PC-9 (cell line): ENCODE results near the gene TERB1. TPM values are rescaled to one million over a fixed set of nuclear protein-coding genes. Genes with fewer than 3 reads are reported as not detected.

Experiments used
- BruUV-seq: library from RNA; stranded (reverse); fragments of 400-500 nt; replicated peaks from 2 replicates; lab custom pipeline; 2021; lab: Mats Ljungman, UMichigan
- CTCF ChIA-PET: fragments of 300-600 bp; sonication (Branson Sonifier 250); formaldehyde crosslinking; loops from one replicate; lab custom pipeline; 2022; ENCODE audit warnings: antibody characterized with exemption; lab: Charles Lee
- POLR2A ChIA-PET: fragments of 300-600 bp; sonication (Branson Sonifier 250); formaldehyde crosslinking; loops from one replicate; lab custom pipeline; 2022; ENCODE audit warnings: antibody characterized with exemption; ENCODE audit not compliant: unreplicated experiment; lab: Charles Lee
- DNase-seq, 2 experiments: peaks; one replicate each; pipeline versions ENCODE4 v3.0.0 to v3.0.0-alpha.2; 2015 to 2022; ENCODE audit warnings: mixed read lengths in 1 of 2
- H2AFZ ChIP-seq: fragments of 200-600 bp; sonication (generic); 2 replicates; pipeline ENCODE4 v1.8.1; 2017; ENCODE audit warnings: antibody characterized with exemption
- H3F3A ChIP-seq: fragments of 200-600 bp; sonication (generic); 2 replicates; pipeline ENCODE4 v1.8.1; 2017; ENCODE audit warnings: antibody characterized with exemption, mild to moderate bottlenecking, low read depth; ENCODE audit not compliant: insufficient read depth
- H3K27ac ChIP-seq: fragments of 200-600 bp; sonication (generic); 2 replicates; pipeline ENCODE4 v1.6.1; 2016; ENCODE audit warnings: mixed run types
- H3K27me3 ChIP-seq: fragments of 200-600 bp; sonication (generic); 2 replicates; pipeline ENCODE4 v1.6.1; 2016; ENCODE audit warnings: low read depth, mixed run types; ENCODE audit not compliant: insufficient read depth
- H3K36me3 ChIP-seq: fragments of 200-600 bp; sonication (generic); 2 replicates; pipeline ENCODE4 v1.6.1; 2016; ENCODE audit warnings: low read depth, mixed run types
- H3K4me1 ChIP-seq: fragments of 200-600 bp; sonication (generic); replicated peaks from 2 replicates; pipeline ENCODE4 v1.6.1; 2016; ENCODE audit warnings: mixed run types; ENCODE audit not compliant: insufficient read depth
- H3K4me2 ChIP-seq: fragments of 200-600 bp; sonication (generic); 2 replicates; pipeline ENCODE4 v1.6.1; 2017; ENCODE audit warnings: mixed run types
- H3K4me3 ChIP-seq: fragments of 200-600 bp; sonication (generic); 2 replicates; pipeline ENCODE4 v1.6.1; 2016; ENCODE audit warnings: mixed run types
- H3K79me2 ChIP-seq: fragments of 200-600 bp; sonication (generic); 2 replicates; pipeline ENCODE4 v1.6.1; 2017; ENCODE audit warnings: low read depth, mixed run types
- H3K9me2 ChIP-seq: fragments of 200-600 bp; sonication (generic); 2 replicates; pipeline ENCODE4 v1.8.1; 2017; ENCODE audit warnings: mild to moderate bottlenecking; ENCODE audit not compliant: insufficient read depth
- H3K9me3 ChIP-seq: fragments of 200-600 bp; sonication (generic); 2 replicates; pipeline ENCODE4 v1.8.1; 2016; ENCODE audit warnings: low read depth; ENCODE audit not compliant: insufficient read depth
- H4K20me1 ChIP-seq: fragments of 200-600 bp; sonication (generic); 2 replicates; pipeline ENCODE4 v1.8.1; 2017; ENCODE audit not compliant: insufficient read depth
- CTCF ChIP-seq: fragments of 200-600 bp; sonication (generic); conservative IDR thresholded peaks from 2 replicates; pipeline ENCODE4 v1.6.1; 2017; ENCODE audit warnings: mixed run types, antibody characterized with exemption, mild to moderate bottlenecking, moderate library complexity
- EZH2 ChIP-seq: fragments of 200-600 bp; sonication (generic); IDR thresholded peaks from 2 replicates; pipeline ENCODE4 v1.8.0; 2017; ENCODE audit warnings: antibody characterized with exemption, low read depth
- intact Hi-C: fragments of 100-400 bp; cut with micrococcal nuclease; formaldehyde crosslinking; loops from one replicate; pipeline ENCODE4 v1.10.0; 2022; ENCODE audit not compliant: unreplicated experiment
- total RNA-seq: library from RNA; stranded (reverse); gene quantifications from 2 replicates; pipeline ENCODE4 v1.2.3, GENCODE V29; 2021

TERB1 gene
- total RNA-seq, 1 experiment from 2014 or later: not detected

GRCh38 chr16:66754211-66754610 lies 47.2 kb downstream of the TERB1 start:
- POLR2A ChIA-PET: no interaction called here
- peaks cover 22% of the 10 kb centered on the region for H3K79me2 ChIP-seq
- intact Hi-C loops: no loop called here

GRCh38 chr16:66752958-66753357 lies 48.4 kb downstream of the TERB1 start:
- TF ChIP-seq CTCF (no peak), EZH2 (no peak)
- Histone ChIP-seq H3K4me3 (no peak overlapping the region), H3K4me1 (peaks cover 14% of the 10 kb centered on the region), H4K20me1 (peaks cover 12% of the 10 kb centered on the region), H3K9me2 (no peaks in the 10 kb centered on the region), H3K9me3 (no peaks in the 10 kb centered on the region), H2AFZ (no peak overlapping the region), H3K79me2 (peaks cover 33% of the 10 kb centered on the region), H3K4me2 (no peak overlapping the region), H3F3A (no peaks in the 10 kb centered on the region; the same call in 1 of the 2 replicates), H3K36me3 (peaks cover 11% of the 10 kb centered on the region; the same call in 1 of the 2 replicates), H3K27ac (no peak overlapping the region), H3K27me3 (no peaks in the 10 kb centered on the region)
- BruUV-seq: no TSS peak
- ChIA-PET CTCF (no interaction called here), POLR2A (no interaction called here)
- no peak for DNase-seq
- intact Hi-C loops: no loop called here

More at GRCh38 chr16:66754211-66754610, 47.2 kb downstream of the TERB1 start:
- Histone ChIP-seq H3K4me2 (no peak overlapping the region), H3K27me3 (no peaks in the 10 kb centered on the region), H2AFZ (no peak overlapping the region), H3K4me3 (no peak overlapping the region), H3K27ac (no peak overlapping the region), H3K36me3 (0 out of 2 replicates have a peak, but pooled peaks cover 1% of the 10 kb centered on the region), H3F3A (no peaks in the 10 kb centered on the region), H3K4me1 (peaks cover 14% of the 10 kb centered on the region), H3K9me2 (no peaks in the 10 kb centered on the region), H3K9me3 (no peaks in the 10 kb centered on the region), H4K20me1 (peaks cover 12% of the 10 kb centered on the region)
- CTCF ChIA-PET: no interaction called here
- TF ChIP-seq EZH2: no peak
- no peak for TF ChIP-seq CTCF
- no peak for DNase-seq
- no TSS peak for BruUV-seq

- TF ChIP-seq CTCF (no peak), EZH2 (no peak)
- Histone ChIP-seq H3F3A (no peaks in the 10 kb centered on the region; the same call in 1 of the 2 replicates), H4K20me1 (peaks cover 12% of the 10 kb centered on the region), H3K9me3 (no peaks in the 10 kb centered on the region), H3K4me3 (peak overlapping the region; percentile 89; the same call in 1 of the 2 replicates), H3K9me2 (no peaks in the 10 kb centered on the region), H3K27ac (no peak overlapping the region), H3K4me1 (peaks cover 14% of the 10 kb centered on the region), H3K27me3 (no peaks in the 10 kb centered on the region), H3K36me3 (peaks cover 14% of the 10 kb centered on the region; the same call in 1 of the 2 replicates), H3K79me2 (peaks cover 37% of the 10 kb centered on the region), H3K4me2 (peak overlapping the region; percentile 95), H2AFZ (peak overlapping the region; percentile 95)
- ChIA-PET POLR2A (no interaction called here), CTCF (interaction anchor here (0.7 to 2.0 kb wide), 2 partner anchors 11 to 26 kb away, joined by 3 to 21 read pairs; no protein-coding TSS in a partner anchor)
- no TSS peak for BruUV-seq
- no peak for DNase-seq
- intact Hi-C loops: no loop called here
Observed at GRCh38 chr16:66752379-66752778, 49.0 kb downstream of the TERB1 start.
